K562 (cell line): ENCODE measurements around the gene MEF2D. TPM values are rescaled to one million over a fixed set of nuclear protein-coding genes. Genes with fewer than 3 reads are reported as not detected.

Source experiments
- ATAC-seq: fragments of 200-7000 bp; cut with Tn5 transposase; 3 replicates; pipeline ENCODE4 v1.9.1; 2020; ENCODE audit warnings: moderate library complexity
- BruUV-seq: library from RNA; stranded (reverse); fragments of 400-500 nt; replicated peaks from 2 replicates; lab custom pipeline; 2021; lab: Mats Ljungman, UMichigan
- CTCF ChIA-PET: fragments of 300-600 bp; formaldehyde crosslinking; extraction: SDS; loops from one replicate; lab custom pipeline; 2021; ENCODE audit warnings: low intra/inter-chr PET ratio; lab: Yijun Ruan, JAX
- POLR2A ChIA-PET: fragments of 300-600, 350-650 bp; sonication (Branson Sonifier 250); formaldehyde crosslinking; extraction: SDS; loops from one replicate; lab custom pipeline; 2021; ENCODE audit warnings: antibody characterized with exemption, inconsistent platforms; lab: Yijun Ruan, JAX
- DNase-seq, 4 experiments: peaks; one replicate each; pipeline versions ENCODE4 v3.0.0 to v3.0.0-alpha.2; 2011 to 2018; ENCODE audit warnings: low spot score in 3 of 4, mixed read lengths in 3 of 4; ENCODE audit errors: extremely low read depth in 1 of 4
- FAIRE-seq: peaks from 2 replicates; lab custom pipeline; 2011; peaks lifted over from hg19 to GRCh38; lab: Jason Lieb, UNC
- H2AFZ ChIP-seq: 2 replicates; pipeline ENCODE4 v1.6.0; 2011; ENCODE audit warnings: low read depth, low read length, control low read depth, inconsistent platforms
- H3K27ac ChIP-seq: fragments of 200-600 bp; 3 replicates; pipeline ENCODE4 v1.8.0; 2011; ENCODE audit warnings: low read depth, mild to moderate bottlenecking, control low read depth, inconsistent platforms, low read length, moderate library complexity, mixed read lengths; ENCODE audit errors: extremely low read depth
- H3K27me3 ChIP-seq, 2 experiments: fragments of 300-600 bp in 1 of 2; 2 replicates in 1 of 2; 3 replicates in 1 of 2; pipeline versions ENCODE4 v1.6.0 to v1.8.0; 2011; ENCODE audit warnings: inconsistent platforms in 2 of 2, low read length in 2 of 2, mild to moderate bottlenecking in 1 of 2, mixed read lengths in 1 of 2, moderate library complexity in 1 of 2; ENCODE audit not compliant: control insufficient read depth in 2 of 2, insufficient read depth in 2 of 2
- H3K36me3 ChIP-seq: fragments of 300-600 bp; 3 replicates; pipeline ENCODE4 v1.8.0; 2011; ENCODE audit warnings: mild to moderate bottlenecking, low read length, inconsistent platforms; ENCODE audit not compliant: control insufficient read depth, insufficient read depth
- H3K4me1 ChIP-seq, 2 experiments: fragments of 200-600 bp in 1 of 2; replicated peaks in 1 of 2; 2 replicates in 1 of 2; 3 replicates in 1 of 2; pipeline versions ENCODE4 v1.5.1 to v1.8.0; 2011; ENCODE audit warnings: inconsistent platforms in 2 of 2, low read length in 2 of 2, mild to moderate bottlenecking in 1 of 2, mixed read lengths in 1 of 2, moderate library complexity in 1 of 2; ENCODE audit not compliant: control insufficient read depth in 2 of 2, insufficient read depth in 2 of 2
- H3K4me2 ChIP-seq: 2 replicates; pipeline ENCODE4 v1.6.1; 2011; ENCODE audit warnings: low read length, control low read depth, inconsistent platforms, mixed read lengths; ENCODE audit not compliant: insufficient read depth
- H3K4me3 ChIP-seq: fragments of 200-600 bp; sonication (generic), shearing (Covaris generic); 2 replicates; pipeline ENCODE4 v1.5.1; 2016; ENCODE audit warnings: control low read depth, inconsistent platforms
- H3K79me2 ChIP-seq: fragments of 200-600 bp; 3 replicates; pipeline ENCODE4 v1.8.0; 2011; ENCODE audit warnings: low read length, inconsistent platforms; ENCODE audit not compliant: control insufficient read depth, insufficient read depth
- H3K9ac ChIP-seq, 2 experiments: 2 replicates each; pipeline versions ENCODE4 v1.6.0 to v1.6.1; 2011; ENCODE audit warnings: low read depth in 2 of 2, low read length in 2 of 2, control low read depth in 1 of 2, inconsistent platforms in 1 of 2, mild to moderate bottlenecking in 1 of 2, mixed read lengths in 1 of 2; ENCODE audit not compliant: insufficient read depth in 1 of 2
- H3K9me1 ChIP-seq: one replicate; pipeline ENCODE4 v1.6.0; 2011; ENCODE audit warnings: inconsistent platforms, mild to moderate bottlenecking, low read length, moderate library complexity; ENCODE audit not compliant: control insufficient read depth, insufficient read depth
- H3K9me3 ChIP-seq: replicated peaks from 2 replicates; pipeline ENCODE4 v1.5.1; 2011; ENCODE audit warnings: low read depth, low read length, inconsistent platforms; ENCODE audit not compliant: control insufficient read depth, insufficient read depth
- H4K20me1 ChIP-seq: replicated peaks from 2 replicates; pipeline ENCODE4 v1.6.1; 2011; ENCODE audit warnings: low read length, inconsistent platforms, mixed read lengths; ENCODE audit not compliant: control insufficient read depth, insufficient read depth
- KAT8 ChIP-seq: fragments of 450-650 bp; IDR thresholded peaks from 2 replicates; pipeline ENCODE4 v1.6.1; 2016; ENCODE audit warnings: low read depth, mild to moderate bottlenecking
- PHB2 ChIP-seq: fragments of 450-650 bp; IDR thresholded peaks from 2 replicates; pipeline ENCODE4 v1.6.1; 2017; ENCODE audit warnings: low read depth
- RB1 ChIP-seq: fragments of 450-650 bp; IDR thresholded peaks from 2 replicates; pipeline ENCODE4 v1.6.1; 2017; ENCODE audit warnings: low read depth, mild to moderate bottlenecking
- WGBS: fragments of 100-300 bp; shearing (Covaris generic); methylation state at CpG from one replicate; pipeline ENCODE4 v1.1.6; 2016; ENCODE audit warnings: low coverage, mixed read lengths; ENCODE audit not compliant: insufficient coverage; ENCODE audit errors: missing lambda C conversion rate; 5-methylcytosine and 5-hydroxymethylcytosine counted together
- in situ Hi-C: fragments of 300-500 bp; cut with MboI; formaldehyde crosslinking; loops from 4 replicates; pipeline ENCODE4 v1.15.0; 2018; ENCODE audit warnings: inconsistent platforms, mixed read lengths
- intact Hi-C: fragments of 100-400 bp; cut with micrococcal nuclease; formaldehyde crosslinking; loops from 2 replicates; pipeline ENCODE4 v1.14.2; 2022
- polyA plus RNA-seq, 8 experiments: library from polyadenylated mRNA; depleted of rRNA in 4 of 8; stranded (reverse) in 5 of 8; unstranded in 3 of 8; fragments of >200 nt; fragmentation: Nextera tagmentation in 2 of 8; fragmentation: Illumina TruSeq in 1 of 8; extraction: Ambion mirVana in 2 of 8; extraction: Trizol in 1 of 8; gene quantifications; 2 replicates each; pipeline versions ENCODE4 v1.2.1 to v1.2.3, GENCODE V29; 2011 to 2014; ENCODE audit warnings: inconsistent platforms in 1 of 8, missing spikeins in 1 of 8
- total RNA-seq, 7 experiments: library from RNA; depleted of rRNA in 6 of 7; stranded (reverse); fragments of >200 nt in 6 of 7; fragmentation: Illumina TruSeq in 2 of 7; extraction: Trizol in 2 of 7; gene quantifications; 2 replicates each; pipeline versions ENCODE4 v1.2.1 to v1.2.3, GENCODE V29; 2011 to 2021; ENCODE audit warnings: low replicate concordance in 1 of 7
- TF ChIP-seq, protein P1 (sequence below), 2 experiments: fragments of 450-650 bp in 1 of 2; sonication (generic) in 1 of 2; formaldehyde crosslinking in 1 of 2; IDR thresholded peaks in 1 of 2; conservative IDR thresholded peaks in 1 of 2; 2 replicates each; pipeline versions ENCODE4 v1.6.1 to v1.8.1; 2016 to 2023; ENCODE audit warnings: mild to moderate bottlenecking in 2 of 2, moderate library complexity in 2 of 2, inconsistent platforms in 1 of 2, missing genetic modification reagents in 1 of 2
- TF ChIP-seq, protein P2 (sequence below), 2 experiments: fragments of 250-450 bp in 1 of 2; fragments of 450-650 bp in 1 of 2; sonication (Bioruptor Pico) in 1 of 2; IDR thresholded peaks; 2 replicates each; pipeline versions ENCODE4 v1.6.1 to v1.8.0; 2016 to 2021; ENCODE audit warnings: mild to moderate bottlenecking in 2 of 2, moderate library complexity in 2 of 2, missing compliant biosample characterization in 1 of 2, missing genetic modification characterization in 1 of 2
- TF ChIP-seq, protein P3 (sequence below), 2 experiments: IDR thresholded peaks in 1 of 2; conservative IDR thresholded peaks in 1 of 2; 2 replicates each; pipeline ENCODE4 v1.6.1; 2016; ENCODE audit warnings: low read depth in 2 of 2, mild to moderate bottlenecking in 1 of 2, missing compliant biosample characterization in 1 of 2, missing genetic modification characterization in 1 of 2, moderate library complexity in 1 of 2

MEF2D gene
- total and polyA plus RNA-seq, 9 of the 15 experiments (the other 6 are each of a cell fraction or from before 2014, with no cell fraction given): 0.10 to 19.5 (median 2.6) TPM

DNA sequence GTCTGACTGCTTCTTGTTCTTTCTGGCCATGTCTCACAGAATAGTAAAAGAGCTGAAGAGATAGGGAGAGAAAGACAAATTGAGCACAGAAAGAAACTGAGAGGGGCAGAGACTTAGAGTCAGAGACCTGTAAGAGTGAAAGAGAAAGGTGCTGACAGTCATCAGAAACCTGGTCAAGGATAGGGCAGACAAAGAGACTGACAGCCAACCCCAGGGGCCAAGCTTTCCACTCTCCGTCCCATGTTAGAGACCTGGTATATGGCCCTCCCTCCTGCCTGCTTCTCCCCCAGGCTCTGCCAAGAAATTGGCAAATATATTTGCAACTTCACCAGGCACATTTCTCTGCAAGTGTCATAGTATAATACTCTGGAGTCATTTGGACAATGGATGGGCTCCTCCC, 67.0 kb downstream of the MEF2D start:
- H3K4me3 ChIP-seq: no peak overlapping the region
- FAIRE-seq (no peak), ATAC-seq (no peak), DNase-seq (no peak)
- in situ Hi-C loops (no loop called here), intact Hi-C loops (no loop called here)
- no TSS peak for BruUV-seq
- H3K36me3 ChIP-seq: no peaks in the 10 kb centered on the region
- no peaks in the 10 kb centered on the region for H3K9me3 ChIP-seq
- H3K9ac ChIP-seq: no peak overlapping the region
- no peak overlapping the region for H3K4me2 ChIP-seq
- POLR2A ChIA-PET: interaction anchor here (1.8 kb wide), 1 partner anchor 8 kb away, joined by 7 read pairs; no protein-coding TSS in a partner anchor
- no peaks in the 10 kb centered on the region for H3K79me2 ChIP-seq
- no peaks in the 10 kb centered on the region for H3K9me1 ChIP-seq
- H3K27me3 ChIP-seq: peaks cover 55% of the 10 kb centered on the region in 2 experiments
- H2AFZ ChIP-seq: no peak overlapping the region
- CTCF ChIA-PET: no interaction called here
- no peaks in the 10 kb centered on the region for H4K20me1 ChIP-seq
- no peak overlapping the region for H3K27ac ChIP-seq
- 0% methylated on average over 1 of the region's 1 CpG for WGBS
- H3K4me1 ChIP-seq: peaks cover 15% of the 10 kb centered on the region in 2 experiments; a peak in 4 of 5 replicates
- TF ChIP-seq KAT8 (no peak), RB1 (no peak), PHB2 (no peak)
- TF ChIP-seq, protein P1, sequence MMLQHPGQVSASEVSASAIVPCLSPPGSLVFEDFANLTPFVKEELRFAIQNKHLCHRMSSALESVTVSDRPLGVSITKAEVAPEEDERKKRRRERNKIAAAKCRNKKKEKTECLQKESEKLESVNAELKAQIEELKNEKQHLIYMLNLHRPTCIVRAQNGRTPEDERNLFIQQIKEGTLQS (IDR thresholded peaks at IDR 0.05): no peak
- TF ChIP-seq, protein P1 (CRISPR knock-in tag; conservative IDR thresholded peaks at IDR 0.05): no peak
- TF ChIP-seq, protein P2, sequence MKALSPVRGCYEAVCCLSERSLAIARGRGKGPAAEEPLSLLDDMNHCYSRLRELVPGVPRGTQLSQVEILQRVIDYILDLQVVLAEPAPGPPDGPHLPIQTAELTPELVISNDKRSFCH (CRISPR knock-in tag; IDR thresholded peaks at IDR 0.05): no peak
- TF ChIP-seq, protein P2 (tag; IDR thresholded peaks at IDR 0.05): no peak
- TF ChIP-seq, protein P3, sequence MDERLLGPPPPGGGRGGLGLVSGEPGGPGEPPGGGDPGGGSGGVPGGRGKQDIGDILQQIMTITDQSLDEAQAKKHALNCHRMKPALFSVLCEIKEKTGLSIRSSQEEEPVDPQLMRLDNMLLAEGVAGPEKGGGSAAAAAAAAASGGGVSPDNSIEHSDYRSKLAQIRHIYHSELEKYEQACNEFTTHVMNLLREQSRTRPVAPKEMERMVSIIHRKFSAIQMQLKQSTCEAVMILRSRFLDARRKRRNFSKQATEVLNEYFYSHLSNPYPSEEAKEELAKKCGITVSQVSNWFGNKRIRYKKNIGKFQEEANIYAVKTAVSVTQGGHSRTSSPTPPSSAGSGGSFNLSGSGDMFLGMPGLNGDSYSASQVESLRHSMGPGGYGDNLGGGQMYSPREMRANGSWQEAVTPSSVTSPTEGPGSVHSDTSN (CRISPR knock-in tag; IDR thresholded peaks at IDR 0.05; ENCODE audit: low read depth): no peak
- TF ChIP-seq, protein P3 (tag; conservative IDR thresholded peaks at IDR 0.05; ENCODE audit: low read depth): no peak
- TF ChIP-seq, all 486 proteins: peak for 0
